HEK293T (cell line): ENCODE measurements around the gene BTG2.

Source experiments
- BHLHE40 ChIP-seq: fragments of 450-650 bp; IDR thresholded peaks from 2 replicates; pipeline ENCODE4 v1.6.1; 2016; ENCODE audit warnings: mild to moderate bottlenecking, moderate library complexity, borderline replicate concordance
- ELF4 ChIP-seq: fragments of 450-650 bp; IDR thresholded peaks from 2 replicates; pipeline ENCODE4 v1.6.1; 2017; ENCODE audit warnings: antibody characterized with exemption
- FOXK2 ChIP-seq: fragments of 450-650 bp; IDR thresholded peaks from 2 replicates; pipeline ENCODE4 v1.6.1; 2016; ENCODE audit warnings: mild to moderate bottlenecking
- L3MBTL2 ChIP-seq: fragments of 450-650 bp; conservative IDR thresholded peaks from 2 replicates; pipeline ENCODE4 v1.6.1; 2016; ENCODE audit warnings: mild to moderate bottlenecking
- LEF1 ChIP-seq: fragments of 450-650 bp; IDR thresholded peaks from 2 replicates; pipeline ENCODE4 v1.6.1; 2017; ENCODE audit warnings: mild to moderate bottlenecking, borderline replicate concordance
- SP1 ChIP-seq: fragments of 450-650 bp; IDR thresholded peaks from 2 replicates; pipeline ENCODE4 v1.6.1; 2017
- SUZ12 ChIP-seq: fragments of 450-650 bp; IDR thresholded peaks from 2 replicates; pipeline ENCODE4 v1.6.1; 2016; ENCODE audit warnings: mild to moderate bottlenecking
- TARDBP ChIP-seq: fragments of 450-650 bp; IDR thresholded peaks from 2 replicates; pipeline ENCODE4 v1.6.1; 2016
- ZNF384 ChIP-seq: fragments of 450-650 bp; IDR thresholded peaks from 2 replicates; pipeline ENCODE4 v1.6.1; 2016
- TF ChIP-seq, protein P1 (sequence below): fragments of 450-650 bp; IDR thresholded peaks from 2 replicates; pipeline ENCODE4 v1.6.1; 2016

- TF ChIP-seq SP1 = no peak
- TF ChIP-seq L3MBTL2 = no peak
- TF ChIP-seq ELF4 = no peak
- TF ChIP-seq LEF1 = no peak
- TF ChIP-seq FOXK2 = no peak
- TF ChIP-seq TARDBP = no peak
- TF ChIP-seq, protein P1, sequence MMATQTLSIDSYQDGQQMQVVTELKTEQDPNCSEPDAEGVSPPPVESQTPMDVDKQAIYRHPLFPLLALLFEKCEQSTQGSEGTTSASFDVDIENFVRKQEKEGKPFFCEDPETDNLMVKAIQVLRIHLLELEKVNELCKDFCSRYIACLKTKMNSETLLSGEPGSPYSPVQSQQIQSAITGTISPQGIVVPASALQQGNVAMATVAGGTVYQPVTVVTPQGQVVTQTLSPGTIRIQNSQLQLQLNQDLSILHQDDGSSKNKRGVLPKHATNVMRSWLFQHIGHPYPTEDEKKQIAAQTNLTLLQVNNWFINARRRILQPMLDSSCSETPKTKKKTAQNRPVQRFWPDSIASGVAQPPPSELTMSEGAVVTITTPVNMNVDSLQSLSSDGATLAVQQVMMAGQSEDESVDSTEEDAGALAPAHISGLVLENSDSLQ = no peak
- TF ChIP-seq ZNF384 = no peak
- no peak for TF ChIP-seq SUZ12
- no peak for TF ChIP-seq BHLHE40
These were observed 18.9 kb upstream of the BTG2 start for GRCh38 chr1:203286161-203286984.
